BJ (cell line): Measurements from ENCODE around the gene SLIT1. TPM values are rescaled to one million over a fixed set of nuclear protein-coding genes. Genes with fewer than 3 reads are reported as not detected.

Source experiments
- CTCF ChIA-PET: fragments of 350-600 bp; formaldehyde crosslinking; extraction: SDS; loops from one replicate; lab custom pipeline; 2021; ENCODE audit warnings: antibody characterized with exemption, inconsistent platforms; lab: Yijun Ruan, JAX
- POLR2A ChIA-PET: fragments of 300-600 bp; sonication (Branson Sonifier 250); formaldehyde crosslinking; extraction: SDS; loops from one replicate; lab custom pipeline; 2021; ENCODE audit warnings: antibody characterized with exemption; lab: Charles Lee
- DNase-seq: peaks from one replicate; pipeline ENCODE4 v3.0.0-alpha.2; 2011; ENCODE audit warnings: low read depth
- H3K27me3 ChIP-seq: 2 replicates; pipeline ENCODE4 v1.6.0; 2011; ENCODE audit warnings: low read length; ENCODE audit not compliant: control insufficient read depth, insufficient read depth
- H3K36me3 ChIP-seq: 2 replicates; pipeline ENCODE4 v1.5.1; 2011; ENCODE audit warnings: low read length; ENCODE audit not compliant: control insufficient read depth, insufficient read depth
- H3K4me3 ChIP-seq: 2 replicates; pipeline ENCODE4 v1.5.1; 2011; ENCODE audit warnings: low read depth, mild to moderate bottlenecking, control low read depth, low read length
- CTCF ChIP-seq: IDR thresholded peaks from 2 replicates; pipeline ENCODE4 v1.5.1; 2011; ENCODE audit warnings: low read depth, mild to moderate bottlenecking, control low read depth, inconsistent platforms, low read length, moderate library complexity; ENCODE audit not compliant: insufficient read depth
- polyA plus RNA-seq: library from polyadenylated mRNA; depleted of rRNA; stranded (reverse); fragments of >200 nt; gene quantifications from 2 replicates; pipeline ENCODE4 v1.2.3, GENCODE V29; 2011

Gene SLIT1
- polyA plus RNA-seq, 1 experiment = 0.02 TPM

- Histone ChIP-seq H3K4me3 (no peak overlapping the region), H3K36me3 (no peaks in the 10 kb centered on the region), H3K27me3 (peaks cover 13% of the 10 kb centered on the region; the same call in 1 of the 2 replicates)
- POLR2A ChIA-PET = no interaction called here
- CTCF ChIA-PET = no interaction called here
- TF ChIP-seq CTCF = no peak
- no peak for DNase-seq
These were observed 54.1 kb downstream of the SLIT1 start for GRCh38 chr10:97131666-97132065.

GRCh38 chr10:97131181-97131628 lies 54.6 kb downstream of the SLIT1 start:
- TF ChIP-seq CTCF = no peak
- Histone ChIP-seq H3K27me3 (peaks cover 10% of the 10 kb centered on the region; the same call in 1 of the 2 replicates), H3K4me3 (no peak overlapping the region), H3K36me3 (no peaks in the 10 kb centered on the region)
- ChIA-PET CTCF (no interaction called here), POLR2A (no interaction called here)
- no peak for DNase-seq

- Histone ChIP-seq H3K27me3 (peaks cover 10% of the 10 kb centered on the region; the same call in 1 of the 2 replicates), H3K36me3 (no peaks in the 10 kb centered on the region), H3K4me3 (no peak overlapping the region)
- ChIA-PET POLR2A (no interaction called here), CTCF (no interaction called here)
- TF ChIP-seq CTCF = no peak
- no peak for DNase-seq
These were observed 56.1 kb downstream of the SLIT1 start for GRCh38 chr10:97129666-97130065.

GRCh38 chr10:97128516-97129154 lies 57.1 kb downstream of the SLIT1 start:
- H3K36me3 ChIP-seq = no peaks in the 10 kb centered on the region
- POLR2A ChIA-PET = no interaction called here
- CTCF ChIA-PET = no interaction called here

GRCh38 chr10:97128039-97128492 lies 57.7 kb downstream of the SLIT1 start:
- H3K27me3 ChIP-seq = peaks cover 9% of the 10 kb centered on the region; the same call in 1 of the 2 replicates
- CTCF ChIA-PET = no interaction called here
- POLR2A ChIA-PET = no interaction called here
- H3K36me3 ChIP-seq = no peaks in the 10 kb centered on the region
- no peak overlapping the region for H3K4me3 ChIP-seq
- no peak for DNase-seq
- no peak for TF ChIP-seq CTCF

More at GRCh38 chr10:97128516-97129154, 57.1 kb downstream of the SLIT1 start:
- DNase-seq = no peak
- no peak for TF ChIP-seq CTCF
- Histone ChIP-seq H3K4me3 (no peak overlapping the region), H3K27me3 (peaks cover 9% of the 10 kb centered on the region; the same call in 1 of the 2 replicates)
